GM23338 (cell line): ENCODE data around the gene ELAPOR1. TPM values are rescaled to one million over a fixed set of nuclear protein-coding genes. Genes with fewer than 3 reads are reported as not detected.

Experiments used
- ATAC-seq: fragments of 200-7000 bp; cut with Tn5 transposase; 3 replicates; pipeline ENCODE4 v1.9.1; 2020
- DNase-seq: peaks from one replicate; pipeline ENCODE4 v3.0.0-alpha.2; 2015; ENCODE audit warnings: low spot score
- H2AFZ ChIP-seq: fragments of 200-600 bp; sonication (generic); 2 replicates; pipeline ENCODE4 v1.8.0; 2016; ENCODE audit warnings: antibody characterized with exemption, mild to moderate bottlenecking, moderate library complexity
- H3F3A ChIP-seq: fragments of 200-600 bp; sonication (generic); replicated peaks from 2 replicates; pipeline ENCODE4 v1.8.0; 2017; ENCODE audit warnings: antibody characterized with exemption, mixed run types, low read depth
- H3K27ac ChIP-seq: fragments of 200-600 bp; sonication (generic); 2 replicates; pipeline ENCODE4 v1.6.1; 2016; ENCODE audit warnings: low read depth
- H3K27me3 ChIP-seq: fragments of 200-600 bp; sonication (generic); 2 replicates; pipeline ENCODE4 v1.8.0; 2016; ENCODE audit warnings: mild to moderate bottlenecking, mixed run types, moderate library complexity; ENCODE audit not compliant: insufficient read depth
- H3K36me3 ChIP-seq: fragments of 200-600 bp; sonication (generic); 2 replicates; pipeline ENCODE4 v1.8.0; 2016; ENCODE audit warnings: mild to moderate bottlenecking; ENCODE audit not compliant: insufficient read depth
- H3K4me1 ChIP-seq: fragments of 200-600 bp; sonication (generic); 2 replicates; pipeline ENCODE4 v1.8.0; 2016; ENCODE audit warnings: mild to moderate bottlenecking, moderate library complexity; ENCODE audit not compliant: insufficient read depth
- H3K4me2 ChIP-seq: fragments of 200-600 bp; sonication (generic); 2 replicates; pipeline ENCODE4 v1.7.1; 2017; ENCODE audit warnings: mixed run types
- H3K4me3 ChIP-seq: fragments of 200-600 bp; sonication (generic); 2 replicates; pipeline ENCODE4 v1.6.1; 2016; ENCODE audit warnings: mixed run types
- H3K79me2 ChIP-seq: fragments of 200-600 bp; sonication (generic); replicated peaks from 2 replicates; pipeline ENCODE4 v1.8.0; 2017; ENCODE audit warnings: mild to moderate bottlenecking; ENCODE audit not compliant: insufficient read depth
- H3K9me2 ChIP-seq: fragments of 200-600 bp; sonication (generic); 2 replicates; pipeline ENCODE4 v1.8.0; 2017; ENCODE audit not compliant: insufficient read depth
- H4K20me1 ChIP-seq: fragments of 200-600 bp; sonication (generic); replicated peaks from 2 replicates; pipeline ENCODE4 v1.8.0; 2017; ENCODE audit warnings: mild to moderate bottlenecking; ENCODE audit not compliant: insufficient read depth
- H3K27ac Mint-ChIP-seq: 2 replicates; pipeline ENCODE4 v1.8.0; 2020; ENCODE audit warnings: inconsistent platforms, mild to moderate bottlenecking, moderate library complexity, mixed read lengths
- H3K27me3 Mint-ChIP-seq: 3 replicates; pipeline ENCODE4 v1.8.0; 2022; ENCODE audit warnings: low read depth, mild to moderate bottlenecking, moderate library complexity, mixed read lengths, inconsistent platforms; ENCODE audit not compliant: insufficient read depth, poor library complexity
- H3K36me3 Mint-ChIP-seq: 3 replicates; pipeline ENCODE4 v1.8.0; 2021; ENCODE audit warnings: low read depth, mild to moderate bottlenecking, inconsistent platforms, moderate library complexity, mixed read lengths
- H3K4me1 Mint-ChIP-seq: 3 replicates; pipeline ENCODE4 v1.8.0; 2020; ENCODE audit warnings: mild to moderate bottlenecking, inconsistent platforms, mixed read lengths
- H3K4me3 Mint-ChIP-seq: 3 replicates; pipeline ENCODE4 v1.8.0; 2021; ENCODE audit warnings: moderate library complexity, mild to moderate bottlenecking, inconsistent platforms, mixed read lengths
- H3K9me3 Mint-ChIP-seq: 3 replicates; pipeline ENCODE4 v1.8.0; 2020; ENCODE audit warnings: moderate library complexity, mild to moderate bottlenecking, inconsistent platforms, mixed read lengths
- CREB1 ChIP-seq: fragments of 250-450 bp; sonication (Bioruptor Pico); IDR thresholded peaks from 2 replicates; pipeline ENCODE4 v1.5.0; 2020; ENCODE audit warnings: low read depth, mild to moderate bottlenecking, moderate library complexity
- ETS1 ChIP-seq: IDR thresholded peaks from 2 replicates; pipeline ENCODE4 v1.6.1; 2016; ENCODE audit warnings: antibody characterized with exemption
- EZH2phosphoT487 ChIP-seq: fragments of 200-600 bp; sonication (generic); IDR thresholded peaks from one replicate; pipeline ENCODE4 v1.8.1; 2018; ENCODE audit warnings: antibody characterized with exemption; ENCODE audit not compliant: unreplicated experiment
- NANOG ChIP-seq: IDR thresholded peaks from 2 replicates; pipeline ENCODE4 v1.6.1; 2016; ENCODE audit warnings: antibody characterized with exemption, borderline replicate concordance
- POLR2AphosphoS5 ChIP-seq: IDR thresholded peaks from 2 replicates; pipeline ENCODE4 v1.6.1; 2016; ENCODE audit warnings: antibody characterized with exemption, low read depth
- REST ChIP-seq: IDR thresholded peaks from one replicate; pipeline ENCODE4 v1.6.1; 2018; ENCODE audit warnings: antibody characterized with exemption; ENCODE audit not compliant: unreplicated experiment
- STAT1 ChIP-seq: IDR thresholded peaks from one replicate; pipeline ENCODE4 v1.6.1; 2016; ENCODE audit warnings: antibody characterized with exemption; ENCODE audit not compliant: unreplicated experiment
- polyA plus RNA-seq: library from polyadenylated mRNA; unstranded; fragments of >200 nt; fragmentation: Nextera tagmentation; extraction: Ambion mirVana; gene quantifications from 2 replicates; pipeline ENCODE4 v1.2.1, GENCODE V29; 2016
- total RNA-seq: library from RNA; depleted of rRNA; stranded (reverse); fragments of >200 nt; shearing (Covaris generic); gene quantifications from 2 replicates; pipeline ENCODE4 v1.2.3, GENCODE V29; 2014

Gene ELAPOR1
- total and polyA plus RNA-seq, 2 experiments from 2014 or later: 0.92 to 2.4 TPM

- TF ChIP-seq REST (no peak), EZH2phosphoT487 (no peak), ETS1 (no peak)
Observed at GRCh38 chr1:109083923-109084322, 30.0 kb upstream of the ELAPOR1 start (continued).

- H3K27ac ChIP-seq: no peak overlapping the region
- H2AFZ ChIP-seq: peak overlapping the region; percentile 56
- H4K20me1 ChIP-seq: no peaks in the 10 kb centered on the region
- no peaks in the 10 kb centered on the region for H3K9me2 ChIP-seq
- H3F3A ChIP-seq: peaks cover 2% of the 10 kb centered on the region; the same call in 1 of the 2 replicates
- DNase-seq (no peak), ATAC-seq (no peak)
- Mint-ChIP-seq H3K4me3 (no peak overlapping the region), H3K9me3 (no peaks in the 10 kb centered on the region; the same call in 2 of the 3 replicates), H3K27ac (0 out of 2 replicates have a peak overlapping the region, but pooled peaks have one; percentile 37), H3K36me3 (peaks cover 3% of the 10 kb centered on the region; the same call in 2 of the 3 replicates), H3K27me3 (peaks cover 9% of the 10 kb centered on the region), H3K4me1 (peaks cover 29% of the 10 kb centered on the region)
- no peaks in the 10 kb centered on the region for H3K79me2 ChIP-seq
- H3K4me1 ChIP-seq: peaks cover 24% of the 10 kb centered on the region
- no peak for TF ChIP-seq CREB1 (CRISPR knock-in tag)
- no peak for TF ChIP-seq POLR2AphosphoS5
- no peak for TF ChIP-seq NANOG
- TF ChIP-seq STAT1: no peak
- no peak for TF ChIP-seq ETS1
- no peaks in the 10 kb centered on the region for H3K36me3 ChIP-seq
- H3K27me3 ChIP-seq: no peaks in the 10 kb centered on the region
- H3K4me3 ChIP-seq: no peak overlapping the region
- no peak overlapping the region for H3K4me2 ChIP-seq
Observed at GRCh38 chr1:109084563-109085517, 29.1 kb upstream of the ELAPOR1 start.
